HEK293 (cell line): ENCODE measurements around the gene GPR162.

ENCODE experiments used
- CTCF ChIA-PET: fragments of 350-600 bp; formaldehyde crosslinking; extraction: SDS; loops from one replicate; lab custom pipeline; 2021; ENCODE audit warnings: antibody characterized with exemption; lab: Yijun Ruan, JAX
- POLR2A ChIA-PET: fragments of 300-600 bp; formaldehyde crosslinking; extraction: SDS; loops from one replicate; lab custom pipeline; 2020; ENCODE audit warnings: antibody characterized with exemption, inconsistent platforms; lab: Yijun Ruan, JAX
- H3K27ac ChIP-seq: fragments of 200-500 bp; sonication (Bioruptor generic); 2 replicates; pipeline ENCODE4 v1.5.1; 2014; ENCODE audit warnings: low read depth, low read length, control low read depth, inconsistent platforms; ENCODE audit errors: extremely low read depth
- H3K36me3 ChIP-seq, 2 experiments: fragments of 200-500 bp in 1 of 2; sonication (Bioruptor generic) in 1 of 2; 1 replicate in 1 of 2; 2 replicates in 1 of 2; pipeline ENCODE4 v1.5.1; 2014 to 2017; ENCODE audit warnings: inconsistent platforms in 2 of 2, low read length in 2 of 2; ENCODE audit not compliant: control insufficient read depth in 2 of 2, insufficient read depth in 1 of 2
- H3K4me1 ChIP-seq: fragments of 200-500 bp; sonication (Bioruptor generic); 2 replicates; pipeline ENCODE4 v1.5.1; 2014; ENCODE audit warnings: mild to moderate bottlenecking, low read length, inconsistent platforms; ENCODE audit not compliant: control insufficient read depth, insufficient read depth
- H3K4me3 ChIP-seq: 2 replicates; pipeline ENCODE4 v1.5.1; 2011; ENCODE audit warnings: low read depth, mild to moderate bottlenecking, control low read depth, low read length, moderate library complexity
- H3K9me3 ChIP-seq: fragments of 200-500 bp; sonication (Bioruptor generic); 2 replicates; pipeline ENCODE4 v1.5.1; 2014; ENCODE audit warnings: low read depth, low read length, inconsistent platforms; ENCODE audit not compliant: control insufficient read depth, insufficient read depth
- KLF10 ChIP-seq: fragments of 450-650 bp; IDR thresholded peaks from 2 replicates; pipeline ENCODE4 v1.5.1; 2018; ENCODE audit warnings: missing biosample characterization, mild to moderate bottlenecking, missing genetic modification characterization
- KLF7 ChIP-seq: fragments of 450-650 bp; formaldehyde crosslinking; IDR thresholded peaks from 2 replicates; pipeline ENCODE4 v1.5.1; 2016; ENCODE audit warnings: missing biosample characterization, missing genetic modification characterization, borderline replicate concordance
- SP2 ChIP-seq: fragments of 450-650 bp; formaldehyde crosslinking; IDR thresholded peaks from 2 replicates; pipeline ENCODE4 v1.5.1; 2016; ENCODE audit warnings: missing biosample characterization, missing genetic modification characterization
- TRIM28 ChIP-seq: IDR thresholded peaks from 2 replicates; pipeline ENCODE4 v1.6.1; 2011; ENCODE audit warnings: low read length, control low read depth, borderline replicate concordance
- ZBTB6 ChIP-seq: fragments of 450-650 bp; formaldehyde crosslinking; IDR thresholded peaks from 2 replicates; pipeline ENCODE4 v1.5.1; 2017; ENCODE audit warnings: missing biosample characterization, missing genetic modification characterization
- ZBTB7A ChIP-seq: fragments of 450-650 bp; formaldehyde crosslinking; IDR thresholded peaks from 2 replicates; pipeline ENCODE4 v1.5.1; 2016; ENCODE audit warnings: low read depth, missing biosample characterization, missing genetic modification characterization
- ZEB2 ChIP-seq: fragments of 450-650 bp; formaldehyde crosslinking; IDR thresholded peaks from 2 replicates; pipeline ENCODE4 v1.5.1; 2016; ENCODE audit warnings: missing biosample characterization, missing genetic modification characterization
- ZNF121 ChIP-seq: fragments of 450-650 bp; formaldehyde crosslinking; IDR thresholded peaks from 2 replicates; pipeline ENCODE4 v1.5.1; 2016; ENCODE audit warnings: missing biosample characterization, missing genetic modification characterization
- ZNF140 ChIP-seq: fragments of 450-650 bp; formaldehyde crosslinking; IDR thresholded peaks from 2 replicates; pipeline ENCODE4 v1.5.1; 2016; ENCODE audit warnings: missing biosample characterization, missing genetic modification characterization
- ZNF202 ChIP-seq: fragments of 450-650 bp; formaldehyde crosslinking; IDR thresholded peaks from 2 replicates; pipeline ENCODE4 v1.5.1; 2016; ENCODE audit warnings: missing biosample characterization, missing genetic modification characterization, borderline replicate concordance
- ZNF214 ChIP-seq: fragments of 450-650 bp; formaldehyde crosslinking; IDR thresholded peaks from 2 replicates; pipeline ENCODE4 v1.5.1; 2017; ENCODE audit warnings: missing biosample characterization, mild to moderate bottlenecking, missing genetic modification characterization, borderline replicate concordance
- ZNF23 ChIP-seq: fragments of 450-650 bp; formaldehyde crosslinking; IDR thresholded peaks from 2 replicates; pipeline ENCODE4 v1.5.1; 2016; ENCODE audit warnings: missing biosample characterization, missing genetic modification characterization, borderline replicate concordance
- ZNF248 ChIP-seq: fragments of 450-650 bp; formaldehyde crosslinking; IDR thresholded peaks from 2 replicates; pipeline ENCODE4 v1.5.1; 2017; ENCODE audit warnings: missing biosample characterization, missing genetic modification characterization
- ZNF26 ChIP-seq: fragments of 450-650 bp; formaldehyde crosslinking; IDR thresholded peaks from 2 replicates; pipeline ENCODE4 v1.5.1; 2016; ENCODE audit warnings: missing biosample characterization, missing genetic modification characterization
- ZNF324 ChIP-seq: fragments of 450-650 bp; formaldehyde crosslinking; IDR thresholded peaks from 2 replicates; pipeline ENCODE4 v1.5.1; 2016; ENCODE audit warnings: missing biosample characterization, missing genetic modification characterization
- ZNF394 ChIP-seq: fragments of 450-650 bp; formaldehyde crosslinking; IDR thresholded peaks from 2 replicates; pipeline ENCODE4 v1.5.1; 2016; ENCODE audit warnings: missing biosample characterization, missing genetic modification characterization, mild to moderate bottlenecking, moderate library complexity, borderline replicate concordance
- ZNF416 ChIP-seq: fragments of 450-650 bp; formaldehyde crosslinking; IDR thresholded peaks from 2 replicates; pipeline ENCODE4 v1.5.1; 2016; ENCODE audit warnings: missing biosample characterization, missing genetic modification characterization
- ZNF501 ChIP-seq: fragments of 450-650 bp; formaldehyde crosslinking; IDR thresholded peaks from 2 replicates; pipeline ENCODE4 v1.5.1; 2016; ENCODE audit warnings: missing biosample characterization, missing genetic modification characterization
- ZNF548 ChIP-seq: fragments of 450-650 bp; formaldehyde crosslinking; IDR thresholded peaks from 2 replicates; pipeline ENCODE4 v1.5.1; 2016; ENCODE audit warnings: missing biosample characterization, missing genetic modification characterization
- ZNF600 ChIP-seq: fragments of 450-650 bp; formaldehyde crosslinking; IDR thresholded peaks from 2 replicates; pipeline ENCODE4 v1.5.1; 2016; ENCODE audit warnings: missing biosample characterization, missing genetic modification characterization
- ZNF660 ChIP-seq: fragments of 450-650 bp; IDR thresholded peaks from 2 replicates; pipeline ENCODE4 v1.5.1; 2018; ENCODE audit warnings: missing biosample characterization, mild to moderate bottlenecking, missing genetic modification characterization
- ZNF664 ChIP-seq: fragments of 450-650 bp; formaldehyde crosslinking; IDR thresholded peaks from 2 replicates; pipeline ENCODE4 v1.5.1; 2016; ENCODE audit warnings: missing biosample characterization, missing genetic modification characterization
- ZNF701 ChIP-seq: fragments of 450-650 bp; formaldehyde crosslinking; IDR thresholded peaks from 2 replicates; pipeline ENCODE4 v1.5.1; 2016; ENCODE audit warnings: missing biosample characterization, missing genetic modification characterization
- ZNF747 ChIP-seq: fragments of 450-650 bp; formaldehyde crosslinking; IDR thresholded peaks from 2 replicates; pipeline ENCODE4 v1.5.1; 2016; ENCODE audit warnings: missing biosample characterization, missing genetic modification characterization
- ZSCAN23 ChIP-seq: fragments of 450-650 bp; formaldehyde crosslinking; IDR thresholded peaks from 2 replicates; pipeline ENCODE4 v1.5.1; 2016; ENCODE audit warnings: missing biosample characterization, missing genetic modification characterization
- ZSCAN30 ChIP-seq: fragments of 450-650 bp; IDR thresholded peaks from 2 replicates; pipeline ENCODE4 v1.5.1; 2018; ENCODE audit warnings: missing biosample characterization, mild to moderate bottlenecking, missing genetic modification characterization, moderate library complexity
- TF ChIP-seq, protein P1 (sequence below): fragments of 450-650 bp; formaldehyde crosslinking; IDR thresholded peaks from 2 replicates; pipeline ENCODE4 v1.5.1; 2016; ENCODE audit warnings: missing biosample characterization, missing genetic modification characterization
- TF ChIP-seq, protein P2 (sequence below): fragments of 450-650 bp; formaldehyde crosslinking; IDR thresholded peaks from 2 replicates; pipeline ENCODE4 v1.5.1; 2017; ENCODE audit warnings: missing biosample characterization, mild to moderate bottlenecking, missing genetic modification characterization, moderate library complexity
- TF ChIP-seq, protein P3 (sequence below): fragments of 450-650 bp; formaldehyde crosslinking; IDR thresholded peaks from 2 replicates; pipeline ENCODE4 v1.5.1; 2016; ENCODE audit warnings: missing biosample characterization, missing genetic modification characterization

GPR162 gene

DNA sequence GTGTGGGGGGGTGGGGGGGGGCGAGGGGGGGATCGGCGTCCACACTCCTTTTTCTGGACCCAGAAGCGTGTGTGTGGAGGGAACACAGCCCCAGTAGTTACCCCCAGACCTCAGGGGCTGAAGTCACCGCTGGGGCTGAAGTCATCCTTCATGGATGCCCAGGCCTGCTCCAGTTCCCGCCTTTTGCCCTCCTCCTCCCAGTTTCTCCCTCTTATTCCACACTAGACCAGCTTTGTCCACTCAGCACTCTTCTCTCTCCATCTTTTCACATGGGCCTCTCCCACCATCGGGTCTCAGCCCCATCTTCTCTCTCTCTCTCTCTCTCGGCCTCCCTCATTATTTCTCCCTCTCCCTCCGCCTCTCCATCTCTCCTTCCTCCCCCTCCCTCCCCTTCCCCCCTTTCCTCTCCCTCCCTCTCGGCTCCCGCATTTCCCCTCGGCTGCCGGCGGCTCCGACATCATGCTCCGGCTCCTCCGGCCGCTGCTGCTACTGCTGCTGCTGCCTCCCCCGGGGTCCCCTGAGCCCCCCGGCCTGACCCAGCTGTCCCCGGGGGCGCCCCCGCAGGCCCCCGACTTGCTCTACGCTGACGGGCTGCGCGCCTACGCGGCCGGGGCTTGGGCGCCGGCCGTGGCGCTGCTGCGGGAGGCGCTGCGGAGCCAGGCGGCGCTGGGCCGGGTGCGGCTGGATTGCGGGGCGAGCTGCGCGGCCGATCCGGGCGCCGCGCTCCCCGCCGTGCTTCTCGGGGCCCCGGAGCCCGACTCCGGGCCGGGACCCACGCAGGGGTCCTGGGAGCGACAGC is 6.6 kb downstream of the GPR162 start, which contains the start of gene P3H3:
Gene P3H3, plus strand, starts transcription at position 426 of the 799 bp plus-strand sequence. Its CDS starts 34 bp downstream, at position 460.
- ChIA-PET CTCF (interaction anchor here (0.6 to 8.1 kb wide), 9 partner anchors 23 to 96 kb away, joined by 3 to 116 read pairs (median 3); partner anchors contain the start of genes MLF2, TPI1 and USP5), POLR2A (interaction anchor here (0.7 to 6.0 kb wide), 11 partner anchors 24 to 294 kb away, joined by 3 to 55 read pairs (median 4); partner anchors contain the start of genes CDCA3, COPS7A, GAPDH and MLF2)
- H3K9me3 ChIP-seq = no peaks in the 10 kb centered on the region
- peak within 1 kb of the TSS; percentile 86; the same call in 1 of the 2 replicates for H3K27ac ChIP-seq
- H3K4me3 ChIP-seq = peak within 1 kb of the TSS; percentile 47
- H3K4me1 ChIP-seq = no peaks in the 10 kb centered on the region
- peaks cover 3 to 33% of the 10 kb centered on the region in 2 experiments for H3K36me3 ChIP-seq
- TF ChIP-seq KLF7 (no peak; the same call in 1 of the 2 replicates), ZNF214 (tag by site-specific recombination) (no peak), ZBTB7A (peak; percentile 90), ZNF394 (peak; percentile 80; the same call in 1 of the 2 replicates), ZBTB6 (tag by site-specific recombination) (peak; percentile 68; the same call in 1 of the 2 replicates), SP2 (tag by site-specific recombination) (peak; percentile 80), KLF10 (tag by site-specific recombination) (0 out of 2 replicates have a peak, but pooled peaks have one; percentile 40), ZNF248 (tag by site-specific recombination) (no peak), ZNF202 (tag by site-specific recombination) (no peak), ZSCAN30 (tag by site-specific recombination) (no peak), ZNF324 (tag by site-specific recombination) (peak; percentile 90), ZNF747 (tag by site-specific recombination) (no peak), ZNF701 (tag by site-specific recombination) (peak; percentile 55; the same call in 1 of the 2 replicates), ZNF664 (tag by site-specific recombination) (peak; percentile 26; the same call in 1 of the 2 replicates), ZNF140 (no peak), TRIM28 (no peak), ZNF660 (no peak; the same call in 1 of the 2 replicates), ZNF600 (tag by site-specific recombination) (peak; percentile 30), ZNF416 (no peak), ZNF26 (no peak), ZNF23 (tag by site-specific recombination) (no peak), ZNF121 (tag by site-specific recombination) (no peak), ZEB2 (tag by site-specific recombination) (peak; percentile 65), ZNF548 (tag by site-specific recombination) (no peak), ZSCAN23 (tag by site-specific recombination) (peak; percentile 67; the same call in 1 of the 2 replicates), ZNF501 (tag by site-specific recombination) (peak; percentile 66; the same call in 1 of the 2 replicates)
- TF ChIP-seq, protein P1, sequence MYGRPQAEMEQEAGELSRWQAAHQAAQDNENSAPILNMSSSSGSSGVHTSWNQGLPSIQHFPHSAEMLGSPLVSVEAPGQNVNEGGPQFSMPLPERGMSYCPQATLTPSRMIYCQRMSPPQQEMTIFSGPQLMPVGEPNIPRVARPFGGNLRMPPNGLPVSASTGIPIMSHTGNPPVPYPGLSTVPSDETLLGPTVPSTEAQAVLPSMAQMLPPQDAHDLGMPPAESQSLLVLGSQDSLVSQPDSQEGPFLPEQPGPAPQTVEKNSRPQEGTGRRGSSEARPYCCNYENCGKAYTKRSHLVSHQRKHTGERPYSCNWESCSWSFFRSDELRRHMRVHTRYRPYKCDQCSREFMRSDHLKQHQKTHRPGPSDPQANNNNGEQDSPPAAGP (tag by site-specific recombination) = peak; percentile 81
- TF ChIP-seq, protein P2, sequence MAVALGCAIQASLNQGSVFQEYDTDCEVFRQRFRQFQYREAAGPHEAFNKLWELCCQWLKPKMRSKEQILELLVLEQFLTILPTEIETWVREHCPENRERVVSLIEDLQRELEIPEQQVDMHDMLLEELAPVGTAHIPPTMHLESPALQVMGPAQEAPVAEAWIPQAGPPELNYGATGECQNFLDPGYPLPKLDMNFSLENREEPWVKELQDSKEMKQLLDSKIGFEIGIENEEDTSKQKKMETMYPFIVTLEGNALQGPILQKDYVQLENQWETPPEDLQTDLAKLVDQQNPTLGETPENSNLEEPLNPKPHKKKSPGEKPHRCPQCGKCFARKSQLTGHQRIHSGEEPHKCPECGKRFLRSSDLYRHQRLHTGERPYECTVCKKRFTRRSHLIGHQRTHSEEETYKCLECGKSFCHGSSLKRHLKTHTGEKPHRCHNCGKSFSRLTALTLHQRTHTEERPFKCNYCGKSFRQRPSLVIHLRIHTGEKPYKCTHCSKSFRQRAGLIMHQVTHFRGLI (tag by site-specific recombination) = no peak
- TF ChIP-seq, protein P3, sequence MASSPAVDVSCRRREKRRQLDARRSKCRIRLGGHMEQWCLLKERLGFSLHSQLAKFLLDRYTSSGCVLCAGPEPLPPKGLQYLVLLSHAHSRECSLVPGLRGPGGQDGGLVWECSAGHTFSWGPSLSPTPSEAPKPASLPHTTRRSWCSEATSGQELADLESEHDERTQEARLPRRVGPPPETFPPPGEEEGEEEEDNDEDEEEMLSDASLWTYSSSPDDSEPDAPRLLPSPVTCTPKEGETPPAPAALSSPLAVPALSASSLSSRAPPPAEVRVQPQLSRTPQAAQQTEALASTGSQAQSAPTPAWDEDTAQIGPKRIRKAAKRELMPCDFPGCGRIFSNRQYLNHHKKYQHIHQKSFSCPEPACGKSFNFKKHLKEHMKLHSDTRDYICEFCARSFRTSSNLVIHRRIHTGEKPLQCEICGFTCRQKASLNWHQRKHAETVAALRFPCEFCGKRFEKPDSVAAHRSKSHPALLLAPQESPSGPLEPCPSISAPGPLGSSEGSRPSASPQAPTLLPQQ = peak; percentile 77
